ENCODE measurements around the gene ZNF581.
A peak's percentile ranks its signal among the peaks of the same experiment; 100 is the strongest.

The ZNF581 gene

DNA sequence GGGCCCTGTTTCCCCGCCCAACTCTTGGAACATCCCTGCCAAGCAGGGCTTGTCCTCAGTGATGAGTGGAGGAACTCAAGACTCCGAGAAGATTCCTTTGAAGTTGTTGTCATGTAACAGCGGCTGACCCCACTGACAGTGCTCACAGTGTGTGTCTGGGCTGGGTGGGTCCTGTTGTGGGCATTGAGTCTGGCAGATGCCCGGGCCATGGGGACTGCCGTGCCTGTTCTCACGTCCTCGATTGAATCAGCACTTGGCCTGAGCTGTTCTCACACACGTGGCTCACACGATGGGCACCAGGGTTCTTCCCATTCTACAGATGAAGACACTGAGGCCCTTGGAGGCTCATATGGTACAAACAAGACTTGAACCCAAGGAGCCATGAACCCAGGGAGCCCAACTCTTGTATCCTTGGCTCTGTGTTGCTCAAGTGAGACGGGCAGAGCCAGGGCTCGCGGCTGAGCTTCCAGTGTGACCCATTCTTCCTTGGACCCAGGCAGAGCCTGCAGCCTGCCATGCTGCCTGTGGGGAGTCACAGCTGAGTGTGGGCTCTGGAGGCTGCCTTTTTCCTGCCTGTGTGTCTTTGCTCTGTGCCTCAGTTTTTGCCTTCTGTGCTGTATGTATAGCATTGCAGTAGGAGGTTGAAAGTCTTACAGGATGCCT lies 23.0 kb downstream of the ZNF581 start:
- DNase-seq (ENCODE audit: low spot score) = no peak

DNA sequence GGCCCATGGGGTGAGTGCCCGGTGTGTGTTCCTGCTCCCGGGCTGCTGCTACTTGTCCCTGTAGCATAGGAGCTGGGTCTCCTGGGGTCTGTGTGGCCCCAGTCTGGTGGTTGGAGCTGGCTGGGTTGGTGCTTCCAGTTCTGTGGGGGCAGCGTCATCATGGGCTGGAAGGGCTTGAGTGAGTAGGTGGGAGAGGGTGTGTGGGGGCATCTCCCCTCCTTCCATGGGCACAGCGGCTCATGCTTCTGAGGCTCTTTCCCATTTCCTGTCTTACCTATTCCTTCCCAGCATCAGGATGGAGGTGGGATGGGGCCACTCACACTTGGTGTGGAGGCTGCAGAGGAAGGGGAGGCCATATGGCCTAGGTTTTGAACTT lies 23.5 kb downstream of the ZNF581 start:
- DNase-seq (ENCODE audit: low spot score) = no peak

DNA sequence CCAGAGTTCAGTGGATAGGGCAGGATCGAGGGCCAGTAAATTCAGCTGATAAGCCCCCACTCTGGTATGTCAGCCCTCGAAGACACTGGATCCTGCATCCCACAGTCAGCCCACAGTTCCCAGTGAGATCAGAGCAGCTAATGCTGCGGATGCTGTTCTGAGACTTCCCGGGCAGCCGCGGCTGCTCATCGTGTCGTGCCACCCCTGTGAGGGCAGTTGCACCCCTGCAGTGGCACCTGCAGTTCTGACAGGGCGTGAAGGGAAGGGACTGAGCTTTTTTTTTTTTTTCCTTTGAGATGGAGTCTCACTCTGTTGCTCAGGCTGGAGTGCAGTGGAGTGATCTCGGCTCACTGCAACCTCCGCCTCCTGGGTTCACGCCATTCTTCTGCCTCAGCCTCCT lies 24.1 kb downstream of the ZNF581 start:
- DNase-seq (ENCODE audit: low spot score) = no peak

DNA sequence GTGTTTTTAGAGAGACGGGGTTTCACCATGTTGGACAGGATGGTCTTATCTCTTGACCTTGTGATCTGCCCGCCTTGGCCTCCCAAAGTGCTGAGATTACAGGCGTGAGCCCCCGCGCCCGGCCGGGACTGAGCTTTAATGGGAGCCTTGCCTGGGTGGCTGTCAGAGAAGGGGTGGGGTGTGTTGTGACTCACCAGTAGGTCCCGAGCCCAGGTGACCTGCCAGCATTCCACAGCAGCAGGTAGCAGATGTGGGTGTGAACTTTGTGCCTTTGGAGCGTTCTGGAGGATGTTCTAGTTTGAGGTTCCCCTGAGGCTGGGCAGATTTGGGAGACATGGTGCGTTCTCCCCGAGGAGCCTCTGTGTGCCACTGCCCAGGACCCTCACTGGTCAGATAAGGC lies 24.5 kb downstream of the ZNF581 start:
- DNase-seq (ENCODE audit: low spot score) = no peak

DNA sequence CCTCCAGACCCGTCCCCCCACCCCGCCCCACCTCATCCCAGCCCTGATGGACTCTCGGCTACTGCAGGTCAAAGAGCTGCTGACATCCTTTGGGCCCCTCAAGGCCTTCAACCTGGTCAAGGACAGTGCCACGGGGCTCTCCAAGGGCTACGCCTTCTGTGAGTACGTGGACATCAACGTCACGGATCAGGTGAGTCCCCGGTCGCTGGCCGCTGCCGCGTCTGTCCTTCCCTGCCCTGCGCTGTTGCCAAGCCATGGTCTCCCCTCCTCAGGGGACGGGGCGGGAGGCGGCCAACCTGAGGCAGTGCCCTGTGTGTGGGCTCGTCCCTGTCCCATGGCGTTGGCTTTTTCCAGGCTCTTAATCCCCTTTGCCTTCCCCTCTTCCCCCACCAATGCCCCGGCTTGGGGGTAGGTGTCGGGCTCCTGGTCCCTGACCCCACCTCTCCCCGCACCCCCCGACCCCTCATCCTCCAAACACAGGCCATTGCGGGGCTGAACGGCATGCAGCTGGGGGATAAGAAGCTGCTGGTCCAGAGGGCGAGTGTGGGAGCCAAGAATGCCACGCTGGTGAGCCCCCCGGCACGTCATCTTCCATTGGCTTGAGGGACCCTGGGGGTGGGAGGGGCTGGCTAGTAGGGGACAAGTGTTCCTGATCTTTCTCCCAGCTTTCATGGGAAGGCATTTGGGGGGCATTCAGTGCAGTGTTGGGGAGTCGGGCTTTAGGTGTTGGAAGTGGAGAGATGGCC lies 25.3 kb downstream of the ZNF581 start:
- no peak for DNase-seq (ENCODE audit: low spot score)

DNA sequence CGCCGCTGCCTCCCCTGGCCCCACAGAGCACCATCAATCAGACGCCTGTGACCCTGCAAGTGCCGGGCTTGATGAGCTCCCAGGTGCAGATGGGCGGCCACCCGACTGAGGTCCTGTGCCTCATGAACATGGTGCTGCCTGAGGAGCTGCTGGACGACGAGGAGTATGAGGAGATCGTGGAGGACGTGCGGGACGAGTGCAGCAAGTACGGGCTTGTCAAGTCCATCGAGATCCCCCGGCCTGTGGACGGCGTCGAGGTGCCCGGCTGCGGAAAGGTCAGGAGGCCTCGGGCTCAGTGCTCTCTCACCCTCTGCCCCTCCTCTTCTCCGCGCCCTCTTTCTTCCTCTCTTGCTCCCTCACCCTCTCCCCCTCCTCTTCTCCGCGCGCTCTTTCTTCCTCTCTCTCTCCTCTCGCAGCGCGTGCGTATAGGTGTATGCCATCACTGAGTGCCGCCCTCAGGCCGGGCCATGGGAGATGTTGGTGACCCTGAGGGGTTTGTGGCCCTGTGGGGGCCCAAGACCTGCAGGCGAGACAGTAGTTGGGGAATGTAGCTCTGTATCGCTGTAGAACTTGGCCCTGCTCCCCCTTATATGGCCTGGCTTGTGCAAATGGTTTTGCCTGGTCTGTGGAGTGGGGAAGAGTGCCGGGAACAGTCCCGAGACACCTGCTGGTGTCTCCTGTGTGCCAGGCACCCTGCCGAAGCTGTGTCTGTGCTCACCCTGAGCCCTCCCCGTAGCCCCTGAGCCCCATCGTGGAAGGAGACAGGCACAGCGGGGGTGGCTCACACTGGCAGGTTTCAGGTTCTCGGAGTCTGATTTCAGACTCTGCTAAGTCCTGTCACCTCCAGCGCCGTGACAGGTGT lies 26.2 kb downstream of the ZNF581 start:
- no peak for DNase-seq (ENCODE audit: low spot score)

DNA sequence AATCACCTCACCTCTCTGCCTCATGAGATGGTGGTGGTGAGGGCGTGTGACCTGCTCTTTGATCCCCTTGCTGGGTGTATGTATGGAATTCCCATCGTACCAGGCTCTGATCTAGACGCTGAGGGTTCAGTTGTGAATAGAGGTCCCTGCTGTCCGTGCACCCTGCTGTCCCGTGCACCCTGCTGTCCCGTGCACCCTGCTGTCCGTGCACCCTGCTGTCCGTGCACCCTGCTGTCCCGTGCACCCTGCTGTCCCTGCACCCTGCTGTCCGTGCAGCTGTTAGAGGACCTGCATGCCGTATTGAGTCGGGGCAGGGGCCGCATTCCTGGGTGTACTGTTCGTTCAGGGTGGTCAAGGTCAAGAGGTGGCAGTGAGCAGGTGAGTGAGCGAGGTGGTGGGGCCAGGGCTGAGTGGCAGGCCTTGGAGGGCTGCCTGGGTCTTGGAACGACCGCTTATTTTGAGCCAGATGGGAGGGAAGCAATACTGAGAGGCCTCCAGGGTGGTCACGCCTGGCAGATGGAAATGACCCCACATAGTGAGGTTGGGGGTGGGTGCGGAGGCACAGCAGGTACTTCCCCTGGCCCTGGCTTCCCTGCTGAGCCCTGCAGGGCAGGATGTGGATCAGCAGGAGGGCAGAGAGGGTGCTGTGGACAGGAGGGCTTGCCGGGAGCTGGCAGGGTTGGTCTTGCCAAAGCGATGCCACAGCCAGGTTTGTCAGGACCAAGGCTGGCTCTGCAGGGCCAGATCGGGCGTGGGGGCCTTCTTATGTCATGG lies 27.0 kb downstream of the ZNF581 start:
- no peak for DNase-seq (ENCODE audit: low spot score)

DNA sequence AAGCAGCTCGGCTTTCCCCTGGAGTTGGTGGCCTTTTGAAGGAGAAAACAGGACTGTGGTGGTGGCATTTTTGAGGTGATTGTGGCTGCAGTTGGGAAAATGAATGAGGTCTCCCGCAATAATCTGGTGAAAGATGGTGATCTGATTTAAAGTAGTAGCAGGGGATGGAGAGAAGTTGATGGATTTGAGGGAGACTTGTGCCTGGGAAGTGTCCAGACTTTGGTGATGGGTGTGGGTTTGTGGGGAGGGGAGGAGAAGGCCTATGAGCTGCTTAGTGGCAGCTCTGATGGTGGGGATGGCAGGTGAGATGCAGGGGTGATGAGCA lies 27.6 kb downstream of the ZNF581 start:
- no peak for DNase-seq (ENCODE audit: low spot score)

DNA sequence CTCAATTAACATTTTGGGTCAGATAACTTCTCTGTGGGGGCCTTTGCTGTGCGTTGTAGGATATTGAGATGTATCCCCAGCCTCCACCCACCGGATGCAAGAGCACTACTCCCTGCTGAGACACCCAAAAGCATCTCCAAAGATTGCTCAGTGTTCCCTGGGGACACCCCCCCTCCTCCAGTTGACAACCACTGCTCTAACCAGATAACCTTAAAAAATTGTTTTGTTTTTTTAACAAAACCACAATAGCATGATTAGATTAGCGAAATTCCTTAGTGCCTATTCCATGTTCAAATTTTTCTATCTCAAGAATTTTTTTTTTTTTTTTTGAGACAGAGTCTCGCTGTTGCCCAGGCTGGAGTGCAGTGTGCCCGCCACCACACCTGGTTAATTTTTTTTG lies 29.0 kb downstream of the ZNF581 start:
- no peak for DNase-seq (ENCODE audit: low spot score)

DNA sequence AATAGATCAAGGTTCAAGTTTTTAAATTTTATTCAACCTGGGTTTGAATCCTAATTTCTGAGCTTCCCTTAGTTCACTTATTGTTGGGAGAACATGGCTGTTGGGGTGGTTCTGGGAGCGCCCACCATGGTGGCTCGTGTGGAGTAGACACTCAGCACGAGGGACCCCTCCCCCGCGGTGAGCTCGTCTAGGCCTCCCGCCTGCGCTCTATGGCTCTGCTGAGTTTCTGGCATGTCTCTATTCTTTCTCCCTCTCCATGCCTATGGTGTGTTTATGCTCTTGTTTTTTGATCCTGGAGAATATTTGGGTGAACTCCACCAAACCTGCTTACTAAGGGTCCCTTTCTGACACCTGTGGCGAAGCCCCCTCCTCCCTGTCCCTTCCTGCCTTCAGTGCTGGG lies 30.0 kb downstream of the ZNF581 start:
- DNase-seq (ENCODE audit: low spot score) = no peak

DNA sequence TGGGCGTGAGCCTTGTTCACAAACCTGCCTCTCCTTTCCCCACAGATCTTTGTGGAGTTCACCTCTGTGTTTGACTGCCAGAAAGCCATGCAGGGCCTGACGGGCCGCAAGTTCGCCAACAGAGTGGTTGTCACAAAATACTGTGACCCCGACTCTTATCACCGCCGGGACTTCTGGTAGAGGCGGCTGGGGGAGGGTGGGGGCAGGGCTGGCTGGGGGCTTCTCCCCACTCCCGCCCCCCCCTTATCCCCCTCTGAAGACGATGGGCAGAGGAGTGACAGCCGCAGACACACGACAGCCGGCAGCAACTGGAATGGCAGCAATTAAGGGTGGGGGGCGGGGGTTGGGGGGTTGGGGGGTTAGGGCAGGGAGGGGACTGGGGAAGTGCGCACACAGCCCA lies 30.4 kb downstream of the ZNF581 start:
- DNase-seq (ENCODE audit: low spot score) = no peak

DNA sequence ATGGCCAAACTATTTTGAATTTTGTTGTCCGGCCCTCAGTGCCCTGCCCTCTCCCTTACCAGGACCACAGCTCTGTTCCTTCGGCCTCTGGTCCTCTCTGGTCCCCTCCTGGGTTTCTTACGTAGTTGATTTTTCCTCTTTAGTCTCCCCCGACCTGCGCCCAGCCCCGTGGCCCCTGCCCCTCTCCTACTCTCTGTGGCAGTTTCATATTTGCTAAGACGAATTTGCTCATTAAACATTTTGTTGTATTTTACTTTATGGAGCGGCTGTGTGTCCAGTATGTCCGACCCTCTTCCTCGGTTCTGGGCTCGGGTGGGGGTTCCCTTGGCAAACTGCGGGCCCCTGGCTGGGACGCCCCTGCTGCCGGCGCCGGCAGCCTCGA lies 31.0 kb downstream of the ZNF581 start:
- no peak for DNase-seq (ENCODE audit: low spot score)

DNA sequence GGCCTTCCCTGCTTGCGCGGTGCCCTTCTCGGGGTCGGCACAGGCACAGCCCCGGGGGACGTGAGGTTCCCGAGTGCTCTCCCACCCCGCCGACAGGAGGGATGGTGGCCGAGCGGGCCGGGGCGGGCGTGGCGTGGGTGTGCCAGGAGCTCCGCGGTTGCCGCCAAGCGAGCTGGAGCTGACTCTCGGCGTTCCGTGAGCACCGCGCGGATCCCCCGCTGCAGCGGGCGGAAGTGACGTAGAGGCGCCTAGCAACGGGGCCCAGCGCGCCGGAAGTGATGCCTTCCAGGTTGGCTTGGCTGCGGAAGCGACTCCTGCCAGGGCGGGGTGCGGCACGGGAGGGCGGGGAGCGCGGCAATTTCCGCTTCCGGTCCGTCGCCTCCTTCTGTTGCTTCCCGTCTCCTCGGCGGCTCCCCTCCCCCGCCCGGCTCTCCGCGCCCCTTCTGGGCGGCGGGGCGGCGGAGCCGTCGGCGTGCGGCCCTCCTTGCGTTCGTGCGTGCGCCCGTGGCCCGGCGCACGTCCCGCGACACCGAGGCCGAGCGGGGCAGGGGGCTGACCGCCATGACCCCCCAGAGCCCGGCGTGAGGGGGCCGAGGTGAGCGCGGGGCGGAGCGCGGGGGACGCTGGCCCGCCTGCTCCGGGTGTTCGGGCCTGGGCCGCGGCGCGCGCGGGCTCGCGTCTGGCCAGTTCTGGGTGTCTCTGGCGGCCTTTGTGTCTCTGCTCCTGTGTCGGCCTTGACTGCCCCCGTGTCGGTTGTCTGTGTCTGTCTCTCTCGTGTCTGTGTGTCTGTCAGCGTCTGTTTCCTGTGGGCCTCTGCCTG lies 31.6 kb downstream of the ZNF581 start, which contains the start of gene EPN1:
Gene EPN1, plus strand, starts transcription at position 386 of the 820 bp plus-strand sequence. CDS start 3,402 bp downstream, outside the sequence.
- peak; percentile 99 for DNase-seq (ENCODE audit: low spot score)

DNA sequence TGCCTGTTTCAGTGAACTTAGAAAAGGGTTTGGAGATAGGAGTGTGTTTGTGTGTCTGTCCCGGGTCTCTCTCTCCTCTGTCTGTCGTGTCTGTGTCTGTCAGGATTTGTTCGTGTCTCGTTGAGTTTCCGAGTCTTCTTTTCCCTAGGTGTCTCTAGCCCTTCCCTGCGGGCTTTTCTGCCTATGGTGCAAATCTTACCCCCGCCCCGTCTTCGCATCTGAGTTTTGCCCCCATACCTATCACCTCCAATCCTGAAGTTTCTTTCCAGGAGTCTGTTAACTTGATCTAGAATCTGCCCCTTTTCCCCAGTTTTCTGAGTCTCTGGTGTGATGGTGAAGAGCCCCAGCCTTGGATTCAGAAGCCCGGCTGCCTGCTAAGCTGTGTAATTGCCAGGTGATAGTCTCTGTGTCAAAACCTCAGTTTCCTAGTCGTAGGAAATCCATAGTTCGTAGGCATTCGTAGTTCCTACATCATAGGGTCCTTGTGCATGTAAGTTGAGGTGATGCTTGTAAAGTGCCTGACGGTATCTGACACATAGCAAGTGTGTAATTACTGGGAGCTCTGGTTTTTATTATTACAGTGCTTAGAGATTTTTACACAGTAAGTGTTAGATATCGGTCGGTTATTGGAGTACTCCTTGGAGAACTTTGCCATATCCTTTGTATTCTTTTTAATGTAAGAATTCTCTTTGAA lies 32.4 kb downstream of the ZNF581 start:
- DNase-seq (ENCODE audit: low spot score) = no peak

DNA sequence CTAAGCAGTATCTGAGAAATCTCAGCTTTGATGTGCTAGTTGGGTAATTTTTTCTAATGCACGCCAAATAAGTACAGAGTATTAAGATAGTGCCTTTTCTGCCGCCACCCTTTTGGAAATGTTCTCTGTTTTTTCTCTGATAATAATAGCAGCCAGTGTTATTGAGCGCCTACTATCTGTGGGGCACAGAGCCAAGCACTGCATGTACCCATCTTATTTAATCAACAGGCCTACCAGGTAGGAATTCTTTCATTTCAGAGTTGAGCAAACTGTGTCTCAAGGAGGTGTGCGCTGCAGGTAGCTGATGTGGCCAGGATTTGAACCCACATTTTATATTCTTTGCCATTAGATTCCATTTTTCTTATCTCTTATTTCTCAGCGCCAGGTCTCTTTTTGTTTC lies 32.9 kb downstream of the ZNF581 start:
- no peak for DNase-seq (ENCODE audit: low spot score)

DNA sequence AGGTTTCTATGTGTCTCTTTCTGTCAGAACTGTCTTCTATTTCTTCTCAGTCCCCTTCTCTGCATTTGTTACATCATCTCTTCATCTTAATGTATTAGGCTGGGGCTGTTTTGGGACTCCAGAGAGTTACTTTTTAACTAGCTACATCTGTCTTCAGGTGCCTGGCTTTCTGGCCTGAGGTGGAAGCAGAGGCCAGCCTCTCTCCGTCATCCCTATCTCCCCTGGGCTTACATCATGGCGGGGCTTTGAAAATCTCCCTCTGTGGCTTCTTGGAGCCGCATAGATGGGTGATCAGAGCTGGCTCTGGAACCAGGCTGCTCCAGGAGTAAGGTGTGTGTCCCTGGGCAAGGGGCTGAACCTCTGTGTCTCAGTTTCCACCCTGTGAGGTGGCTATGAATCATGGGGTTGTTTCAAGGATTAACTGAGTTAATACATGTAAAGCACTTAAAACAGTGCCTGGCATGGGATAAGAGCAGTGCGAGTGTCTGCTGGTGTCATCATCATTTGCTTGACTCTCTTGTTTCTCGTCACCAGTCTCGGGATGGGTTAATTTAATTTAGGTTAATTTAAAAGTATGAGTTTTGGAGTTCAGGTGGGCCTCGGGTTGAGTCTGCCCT lies 33.5 kb downstream of the ZNF581 start:
- no peak for DNase-seq (ENCODE audit: low spot score)

DNA sequence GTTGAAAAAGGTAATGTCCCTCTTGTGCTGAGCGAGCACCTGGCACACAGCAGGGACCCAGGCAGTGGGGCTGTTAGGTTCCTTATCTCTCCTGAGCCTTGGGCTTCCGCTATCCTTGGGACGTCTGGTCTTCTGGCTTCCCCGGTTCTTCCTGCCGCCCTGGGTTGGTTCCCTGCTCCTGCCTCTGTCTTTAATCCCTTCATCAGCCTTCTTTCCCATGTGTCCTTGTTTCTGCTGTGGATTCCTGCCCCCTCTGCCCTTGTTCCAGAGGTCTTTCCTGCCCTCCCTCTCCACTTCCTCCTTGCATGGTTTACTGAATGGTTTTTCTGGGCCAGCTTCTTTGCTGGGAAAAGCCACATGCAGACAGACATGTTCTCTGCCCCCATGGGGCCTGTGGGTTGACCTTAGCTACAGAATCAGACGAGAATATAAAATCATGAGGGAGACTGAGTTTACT lies 34.2 kb downstream of the ZNF581 start:
- DNase-seq (ENCODE audit: low spot score) = no peak

DNA sequence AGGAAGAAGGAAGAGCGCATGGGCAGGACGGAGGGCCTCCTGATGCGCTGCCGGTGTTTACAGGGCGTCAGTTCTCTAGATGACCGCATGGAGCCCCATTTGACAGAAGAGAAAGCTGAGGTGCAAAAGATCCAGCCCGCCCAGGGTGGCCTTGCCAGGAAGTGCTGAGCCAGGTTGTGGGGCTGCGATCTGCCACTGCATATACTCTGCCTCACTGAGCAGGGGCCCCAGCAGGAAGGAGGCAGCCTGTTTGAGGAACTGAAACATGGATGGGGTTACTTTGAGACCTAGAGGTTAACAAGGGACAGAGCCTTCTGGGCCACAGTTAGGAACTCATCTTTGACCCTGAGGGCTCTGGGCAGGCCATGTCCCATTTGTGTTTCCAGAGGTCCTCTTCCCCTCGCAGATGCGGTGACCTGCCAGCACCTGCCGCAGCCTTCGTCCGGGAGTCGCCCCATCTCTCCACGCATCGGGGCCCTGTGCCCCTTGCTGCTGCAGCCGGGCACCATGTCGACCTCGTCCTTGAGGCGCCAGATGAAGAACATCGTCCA lies 34.7 kb downstream of the ZNF581 start:
- no peak for DNase-seq (ENCODE audit: low spot score)

DNA sequence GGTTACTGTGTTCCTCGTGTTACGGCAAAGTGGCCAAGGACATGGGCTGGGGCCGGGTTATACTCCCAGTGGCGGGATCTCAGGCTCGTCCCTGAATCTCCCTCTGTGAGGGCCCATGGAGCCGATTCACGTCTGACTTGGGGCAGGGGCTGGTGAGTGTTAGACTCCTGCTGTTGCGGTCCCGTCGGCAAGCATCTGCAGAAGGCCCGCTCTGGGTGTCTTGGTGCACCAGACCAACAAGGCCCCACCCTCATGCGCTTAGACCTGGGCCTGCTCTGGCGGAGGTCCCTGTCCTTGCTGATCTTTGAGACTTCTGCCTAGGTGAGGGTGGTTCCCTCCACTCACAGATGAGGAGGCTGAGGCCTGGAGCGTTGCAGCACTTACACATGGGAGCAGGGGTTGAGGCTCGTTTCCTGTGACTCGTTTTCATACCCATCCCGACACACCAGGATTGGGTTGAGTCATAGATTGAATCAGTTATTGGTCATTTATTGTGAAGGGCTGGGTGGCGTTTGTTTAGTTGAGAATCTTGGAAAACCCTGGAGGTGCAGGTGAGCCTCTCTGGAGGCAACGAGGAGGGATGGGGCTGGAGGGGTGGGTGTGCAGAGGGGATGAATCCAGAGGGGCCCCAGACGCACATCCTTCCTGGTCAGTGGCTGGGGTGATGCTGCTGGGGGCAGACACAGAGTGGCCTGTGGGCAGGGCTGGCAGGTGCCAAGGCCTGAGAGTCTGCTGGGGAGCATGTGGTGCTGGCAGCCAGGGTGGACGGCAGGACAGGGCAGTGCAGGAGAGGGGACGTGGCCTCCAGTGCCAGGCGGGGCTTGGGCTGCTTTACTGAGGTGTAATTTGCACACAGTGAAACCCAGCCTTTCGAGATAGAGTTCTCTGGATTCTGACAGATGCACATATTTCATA lies 36.2 kb downstream of the ZNF581 start:
- no peak for DNase-seq (ENCODE audit: low spot score)

Data from AG08395 (cell line).